Fibroblast of villous mesenchyme (primary cell): ENCODE measurements around the gene M6PR. TPM values are rescaled to one million over a fixed set of nuclear protein-coding genes. Genes with fewer than 3 reads are reported as not detected.

Experiments
- DNase-seq: peaks from one replicate; pipeline ENCODE4 v3.0.0-alpha.2; 2010; ENCODE audit warnings: low read depth
- H3K4me3 ChIP-seq: 2 replicates; pipeline ENCODE4 v1.5.1; 2011; ENCODE audit warnings: low read depth, mild to moderate bottlenecking, low read length
- CTCF ChIP-seq: IDR thresholded peaks from 2 replicates; pipeline ENCODE4 v1.5.1; 2012; ENCODE audit warnings: low read depth, mild to moderate bottlenecking, low read length; ENCODE audit not compliant: insufficient read depth
- total RNA-seq: library from RNA; depleted of rRNA; stranded (reverse); fragments of >200 nt; gene quantifications from 2 replicates; pipeline ENCODE4 v1.2.3, GENCODE V29; 2012

The M6PR gene
- total RNA-seq, 1 donor: 215 TPM

- no peak for TF ChIP-seq CTCF
- DNase-seq: no peak
- no peak overlapping the region for H3K4me3 ChIP-seq
These were observed 2.3 kb upstream of the M6PR start for GRCh38 chr12:8951744-8952143.

GRCh38 chr12:8950702-8951478 lies 1.4 kb upstream of the M6PR start:
- peak; percentile 2 for DNase-seq
- no peak for TF ChIP-seq CTCF
- H3K4me3 ChIP-seq: peak overlapping the region; percentile 71

GRCh38 chr12:8950221-8950527 lies 729 bp upstream of the M6PR start:
- H3K4me3 ChIP-seq: peak overlapping the region; percentile 71
- no peak for TF ChIP-seq CTCF
- DNase-seq: no peak

DNA sequence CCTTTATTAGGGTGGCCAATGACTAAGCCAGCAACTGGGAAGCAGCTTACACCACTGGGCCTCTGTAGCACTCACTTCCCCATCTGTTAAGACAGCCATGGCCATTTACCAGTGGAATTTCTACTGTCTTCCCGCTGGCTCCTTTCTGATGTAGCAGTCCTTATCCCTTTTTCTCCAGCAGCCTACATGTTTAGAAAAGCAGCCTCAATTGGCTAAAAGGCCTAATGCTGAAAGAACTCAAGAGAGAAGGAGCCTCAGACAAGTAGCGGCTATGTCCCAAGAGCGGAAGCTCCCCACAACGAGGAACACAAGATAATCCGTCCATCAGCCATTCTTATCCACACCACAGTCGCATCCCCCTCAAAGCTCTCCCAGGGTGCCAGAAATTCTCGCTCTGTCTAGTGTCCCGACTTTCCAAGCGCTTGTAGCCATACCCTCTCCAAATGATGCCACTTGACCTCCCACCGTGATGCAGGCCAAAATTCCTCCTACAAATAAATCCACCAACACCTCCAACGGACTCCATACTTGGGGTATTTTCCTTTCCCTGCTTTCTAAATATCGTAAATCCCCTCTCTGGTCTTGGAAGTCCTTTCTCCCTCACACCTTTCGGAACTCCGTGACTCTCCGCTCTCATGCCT lies 624 bp downstream of the M6PR start:
- TF ChIP-seq CTCF: no peak
- H3K4me3 ChIP-seq: peak overlapping the region; percentile 71
- DNase-seq: peak; percentile 58

DNA sequence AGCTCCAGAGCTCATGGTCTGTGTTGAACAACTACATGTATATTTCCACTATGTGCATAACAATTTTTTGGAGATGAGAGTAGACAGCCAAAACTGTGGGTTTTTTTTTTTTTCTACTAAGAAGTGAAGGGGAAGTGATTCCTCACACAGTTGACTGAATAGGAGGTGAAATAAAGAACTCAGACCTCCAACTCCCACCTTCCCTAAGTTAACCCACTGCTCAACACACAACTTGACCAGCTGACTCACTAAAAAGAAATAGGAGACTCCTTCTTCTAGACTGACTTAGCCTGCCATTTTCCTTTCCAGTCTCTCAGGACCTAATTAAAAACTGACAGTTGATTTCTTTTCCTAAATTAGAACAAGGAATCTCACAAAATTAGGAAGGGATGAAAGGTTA lies 1.7 kb downstream of the M6PR start:
- DNase-seq: no peak

DNA sequence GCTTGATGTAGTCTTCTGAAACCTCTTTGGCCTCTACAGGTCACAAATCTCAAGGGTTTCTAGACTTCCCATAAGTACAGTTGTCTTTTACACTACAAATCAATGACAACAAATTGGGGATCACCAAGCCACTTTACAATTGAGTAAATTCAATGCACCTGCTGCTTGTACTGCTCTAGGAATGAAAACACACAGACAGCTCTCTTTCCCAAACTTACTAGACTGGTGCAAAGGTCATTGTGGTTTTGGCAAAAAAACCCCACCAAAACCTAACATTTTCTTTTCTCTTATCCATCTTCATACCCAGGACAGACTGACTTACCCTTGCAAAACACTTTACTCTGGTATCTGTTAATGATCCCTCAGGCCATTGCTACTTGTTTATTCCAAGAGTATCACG lies 2.7 kb downstream of the M6PR start:
- no peak for TF ChIP-seq CTCF
- no peak overlapping the region for H3K4me3 ChIP-seq
- DNase-seq: no peak

More for the DNA sequence above, 1.7 kb downstream of the M6PR start:
- no peak overlapping the region for H3K4me3 ChIP-seq
- TF ChIP-seq CTCF: no peak
